ENCODE results near the gene ACIN1.

Gene ACIN1

GRCh38 chr14:23094666-23095195 lies at the start of gene ACIN1:
Gene ACIN1, minus strand, starts transcription at chr14:23095136. Its CDS starts 24 bp downstream, at chr14:23095112.
- DNase-seq = peak; percentile 62 to 72

- no peak for DNase-seq
These were observed 49.0 kb upstream of the ACIN1 start for GRCh38 chr14:23143911-23144310.

DNA sequence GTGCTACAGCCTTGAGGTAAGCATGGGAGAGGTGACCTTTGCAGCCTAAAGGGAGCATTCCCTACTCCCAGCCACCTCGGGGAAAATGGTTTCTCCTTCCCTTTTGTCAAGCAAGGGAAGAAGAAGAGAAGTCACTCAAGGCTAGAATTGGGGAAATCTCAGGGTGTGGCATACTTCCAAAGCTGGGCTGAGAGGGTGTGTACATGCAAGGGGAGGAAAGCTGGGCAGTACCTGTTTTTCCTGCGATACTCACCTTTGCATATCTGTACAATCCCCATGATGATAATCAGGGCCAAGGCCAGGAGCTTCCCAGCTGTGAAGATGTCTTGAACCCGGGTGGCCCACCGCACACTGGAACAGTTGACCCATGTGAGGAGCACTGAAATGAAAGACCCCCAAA lies 47.9 kb upstream of the ACIN1 start:
- no peak for DNase-seq

GRCh38 chr14:23141706-23142444 lies 46.9 kb upstream of the ACIN1 start:
- DNase-seq = no peak

- DNase-seq = no peak
These were observed 45.4 kb upstream of the ACIN1 start for GRCh38 chr14:23140371-23140770.

- DNase-seq = no peak
These were observed 44.9 kb upstream of the ACIN1 start for GRCh38 chr14:23139874-23140273.

DNA sequence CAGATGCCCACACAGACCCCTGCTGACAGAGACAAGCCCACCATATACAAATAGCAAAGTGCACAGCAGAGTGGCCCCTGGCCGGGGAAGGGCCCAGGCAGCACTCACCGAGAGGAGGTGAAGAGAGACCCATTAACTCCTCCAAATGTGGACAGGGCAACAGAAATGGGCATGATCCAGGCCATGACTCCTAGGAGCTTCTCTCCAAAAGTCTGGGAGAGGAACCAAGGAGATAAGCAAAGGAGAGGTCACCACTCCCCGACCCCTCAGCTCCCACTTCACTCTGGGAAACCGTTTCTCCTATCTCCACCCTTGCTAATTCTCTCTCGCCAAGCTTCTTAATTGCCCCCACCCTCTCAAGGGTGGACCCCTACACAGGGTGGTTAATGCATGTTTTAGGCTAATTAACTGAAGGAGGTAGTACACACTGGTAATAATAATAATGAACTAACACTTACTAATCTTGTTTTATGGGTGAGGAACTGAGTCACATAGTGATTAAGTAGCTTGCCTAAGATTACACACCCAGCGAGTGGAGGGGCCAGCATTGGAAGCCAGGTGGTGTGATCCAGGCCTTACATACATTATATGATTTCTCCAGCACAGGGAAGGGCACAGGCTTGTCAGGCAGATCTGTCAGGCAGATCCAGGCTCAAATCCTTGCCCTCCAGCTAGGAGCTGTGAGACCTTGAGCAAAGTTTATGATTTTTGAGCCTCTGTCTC lies 43.0 kb upstream of the ACIN1 start:
- DNase-seq = no peak

GRCh38 chr14:23137192-23137812 lies 42.4 kb upstream of the ACIN1 start:
- DNase-seq = no peak

- no peak for DNase-seq
These were observed 41.7 kb upstream of the ACIN1 start for GRCh38 chr14:23136566-23137133.

DNA sequence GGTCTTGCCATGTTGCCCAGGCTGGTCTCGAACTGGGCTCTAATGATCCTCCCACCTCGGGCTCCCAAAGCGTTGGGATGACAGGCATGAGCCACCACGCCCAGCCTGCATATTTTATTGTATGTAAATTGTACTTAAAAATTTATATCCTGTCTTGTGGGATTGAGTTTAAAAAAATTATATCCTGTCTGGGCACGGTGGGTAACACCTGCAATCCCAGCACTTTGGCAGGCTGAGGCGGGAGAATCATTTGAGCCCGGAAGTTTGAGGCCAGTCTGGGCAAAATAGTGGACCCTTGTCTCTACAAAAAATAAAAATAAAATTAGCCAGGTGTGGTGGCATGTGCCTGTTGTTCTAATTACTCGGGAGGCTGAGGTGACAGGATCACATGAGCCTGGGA lies 38.0 kb upstream of the ACIN1 start:
- no peak for DNase-seq

- no peak for DNase-seq
These were observed 36.5 kb upstream of the ACIN1 start for GRCh38 chr14:23131482-23131881.

DNA sequence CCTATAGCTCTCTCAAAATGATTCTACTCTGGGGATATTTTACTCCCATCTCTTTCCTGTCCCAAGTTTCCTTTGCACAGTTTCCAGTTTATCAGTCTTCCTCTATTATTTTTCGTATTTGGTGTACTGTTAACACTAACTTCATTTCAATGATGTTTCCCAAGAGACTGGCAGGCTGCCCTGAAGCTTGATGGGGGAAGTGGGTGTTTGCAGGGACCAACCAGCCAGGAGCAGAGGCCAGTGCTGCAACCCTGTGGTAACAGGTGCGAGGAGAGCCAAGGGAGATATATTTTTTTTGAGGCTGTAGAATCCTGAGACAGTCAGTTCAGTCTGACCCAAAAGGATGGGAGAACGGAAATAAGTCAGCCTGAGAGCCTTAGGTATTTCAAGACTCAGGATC lies 35.9 kb upstream of the ACIN1 start:
- no peak for DNase-seq

DNA sequence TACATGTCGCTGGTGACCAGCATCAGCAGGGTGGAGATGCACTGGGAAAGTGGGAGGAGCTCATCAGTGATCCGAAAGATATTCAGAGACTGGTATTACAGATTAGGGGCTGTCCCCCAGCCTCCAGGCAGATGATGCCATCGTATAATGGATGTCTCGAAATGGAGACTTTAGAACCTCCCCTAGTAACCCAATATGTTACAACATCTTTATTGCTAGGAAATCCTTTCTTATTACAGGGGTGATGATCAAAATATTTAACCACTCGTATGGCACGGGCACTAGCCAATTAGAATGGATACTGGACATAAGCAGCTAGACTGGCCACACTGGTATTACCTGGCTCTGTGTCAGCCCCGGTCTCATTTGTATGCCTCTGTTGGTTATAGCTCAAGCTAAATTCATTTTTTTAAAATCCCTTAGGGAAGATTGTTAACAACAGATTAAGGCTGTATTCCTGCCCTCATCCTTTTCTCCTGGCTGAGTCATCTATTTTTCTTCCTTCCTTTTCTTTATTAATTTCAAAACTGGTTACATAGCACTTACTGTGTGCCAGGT lies 34.9 kb upstream of the ACIN1 start:
- no peak for DNase-seq

- no peak for DNase-seq
These were observed 34.2 kb upstream of the ACIN1 start for GRCh38 chr14:23128969-23129758.

- no peak for DNase-seq
These were observed 32.9 kb upstream of the ACIN1 start for GRCh38 chr14:23127861-23128260.

DNA sequence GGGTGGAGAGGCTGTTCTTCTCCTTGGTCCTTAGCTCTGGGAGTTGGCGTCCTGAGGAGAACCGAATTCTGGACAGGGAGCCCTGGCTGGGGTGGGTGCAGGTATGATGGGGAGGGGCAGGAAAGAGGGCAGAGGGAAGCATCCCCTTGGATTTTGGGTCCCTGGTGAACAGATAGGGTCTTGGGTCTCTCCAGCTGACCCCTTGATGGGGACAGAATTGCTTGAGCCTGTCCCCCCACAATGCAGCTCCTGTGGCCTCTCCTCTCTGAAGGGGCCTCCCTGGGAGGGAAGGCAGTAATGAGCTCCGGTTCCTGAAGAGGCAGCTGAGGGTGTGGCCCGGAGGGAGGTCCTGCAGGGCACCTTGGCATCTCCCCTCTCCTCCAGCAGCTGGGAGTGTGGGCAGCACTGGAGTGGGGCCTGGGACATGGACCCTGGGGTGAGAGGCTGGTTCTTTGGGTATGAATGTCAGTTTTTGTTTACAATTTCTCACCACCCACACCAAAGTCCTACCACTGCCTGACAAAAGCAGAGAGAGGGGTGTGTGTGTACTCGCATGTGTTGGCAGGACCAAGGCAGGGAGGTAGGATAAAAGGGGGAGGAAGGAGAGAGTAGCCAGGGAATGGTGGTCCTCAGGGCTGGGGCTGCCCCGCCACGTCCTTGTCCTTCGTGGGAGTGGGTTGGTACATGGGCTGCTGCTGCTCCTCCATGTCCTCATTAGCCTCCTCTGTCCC lies 31.8 kb upstream of the ACIN1 start:
- DNase-seq = no peak

GRCh38 chr14:23125933-23126524 lies 31.1 kb upstream of the ACIN1 start:
- DNase-seq = no peak

DNA sequence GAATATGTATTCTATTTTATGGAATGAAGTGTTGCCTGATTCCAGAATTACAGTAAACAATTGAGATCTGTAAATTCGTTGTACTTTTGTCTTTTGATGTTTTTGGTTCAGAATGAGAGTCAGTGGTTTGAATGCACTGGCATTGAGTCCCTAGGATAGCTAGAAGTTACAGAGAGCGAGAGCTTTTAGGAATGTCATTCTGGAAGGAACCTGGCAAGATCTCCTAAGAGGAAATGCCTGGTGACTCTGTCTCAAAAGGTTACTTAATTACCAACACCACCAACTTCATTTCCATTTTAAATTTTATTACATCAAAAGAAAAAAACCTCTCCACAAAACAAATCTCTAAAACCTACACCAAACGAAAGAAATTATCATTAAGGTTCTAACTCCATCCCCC lies 30.1 kb upstream of the ACIN1 start:
- DNase-seq = no peak

- no peak for DNase-seq
These were observed 29.5 kb upstream of the ACIN1 start for GRCh38 chr14:23124337-23124954.

DNA sequence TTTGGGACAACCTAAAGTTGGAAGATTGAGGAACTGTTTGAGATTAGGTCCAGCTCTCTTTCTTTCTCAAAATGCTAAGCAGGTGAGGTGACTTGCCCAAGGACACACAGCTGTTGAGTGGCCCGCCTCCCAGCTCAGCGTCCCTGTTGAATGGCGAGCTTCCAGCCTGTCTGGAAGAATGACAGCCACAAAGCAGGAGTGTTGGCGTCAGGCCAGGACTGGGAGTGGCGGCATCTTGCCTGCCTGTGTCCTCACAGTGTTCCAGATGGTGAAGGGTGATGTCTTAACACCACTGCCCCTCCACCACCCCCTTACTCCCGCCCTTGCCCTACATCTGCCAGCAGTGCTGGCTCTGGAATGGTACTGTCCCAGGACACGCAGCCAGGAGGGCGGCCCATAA lies 28.5 kb upstream of the ACIN1 start:
- DNase-seq = no peak

DNA sequence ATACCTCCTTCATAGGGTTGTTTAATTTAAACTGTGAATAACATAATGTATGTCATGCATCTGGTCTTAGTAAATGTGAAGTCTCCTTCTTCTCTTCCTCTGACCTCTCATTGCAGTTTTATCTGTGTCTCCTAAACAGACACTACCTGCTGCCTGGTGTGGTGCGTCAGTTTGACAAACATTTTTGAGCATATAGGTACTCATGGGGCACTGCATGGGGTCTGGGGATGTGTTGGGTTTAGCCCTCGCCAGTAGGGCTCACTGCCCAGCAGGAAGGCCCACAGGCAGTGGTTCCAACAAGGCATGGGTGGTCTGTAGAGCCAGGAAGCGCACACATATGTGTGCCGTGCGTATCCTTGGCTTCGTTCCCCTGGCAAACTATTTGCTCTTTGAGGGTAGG lies 27.1 kb upstream of the ACIN1 start:
- no peak for DNase-seq

All from inflammatory macrophage treated with lipopolysaccharide for 1 hour (primary cell).